H1 (cell line): ENCODE results near the gene VPS13D. TPM values are rescaled to one million over a fixed set of nuclear protein-coding genes. Genes with fewer than 3 reads are reported as not detected.

ENCODE experiments used
- CTCF ChIA-PET: fragments of 300-600 bp; sonication (Branson Sonifier 250); formaldehyde crosslinking; loops from one replicate; lab custom pipeline; 2021; ENCODE audit not compliant: partially characterized antibody; lab: Charles Lee
- POLR2A ChIA-PET: fragments of 300-600 bp; sonication (Branson Sonifier 250); formaldehyde crosslinking; loops from one replicate; lab custom pipeline; 2021; ENCODE audit warnings: inconsistent platforms; ENCODE audit not compliant: partially characterized antibody; lab: Charles Lee
- DNase-seq, 2 experiments: peaks; one replicate each; pipeline versions ENCODE4 v3.0.0 to v3.0.0-alpha.2; 2010 to 2022; ENCODE audit warnings: low spot score in 2 of 2, low read depth in 1 of 2, mixed read lengths in 1 of 2
- FAIRE-seq: peaks from 2 replicates; lab custom pipeline; 2011; peaks lifted over from hg19 to GRCh38; lab: Jason Lieb, UNC
- H2AFZ ChIP-seq: 2 replicates; pipeline ENCODE4 v1.8.1; 2012; ENCODE audit warnings: low read length, inconsistent platforms
- H2AK5ac ChIP-seq: 2 replicates; pipeline ENCODE4 v1.6.1; 2013; ENCODE audit warnings: low read depth, low read length
- H2BK120ac ChIP-seq: replicated peaks from 2 replicates; pipeline ENCODE3; 2013; ENCODE audit warnings: low read depth, low read length, inconsistent platforms
- H2BK12ac ChIP-seq: 2 replicates; pipeline ENCODE4 v1.6.1; 2013; ENCODE audit warnings: low read depth, low read length
- H2BK15ac ChIP-seq: 2 replicates; pipeline ENCODE4 v1.6.1; 2013; ENCODE audit warnings: low read length
- H2BK20ac ChIP-seq: 2 replicates; pipeline ENCODE4 v1.6.1; 2013; ENCODE audit warnings: low read length
- H2BK5ac ChIP-seq: 2 replicates; pipeline ENCODE4 v1.6.1; 2013; ENCODE audit warnings: low read depth, low read length
- H3K14ac ChIP-seq: 2 replicates; pipeline ENCODE4 v1.6.1; 2013; ENCODE audit warnings: inconsistent platforms; ENCODE audit not compliant: insufficient read length
- H3K18ac ChIP-seq: 2 replicates; pipeline ENCODE4 v1.6.1; 2013; ENCODE audit warnings: low read length; ENCODE audit errors: extremely low read depth
- H3K23ac ChIP-seq: 2 replicates; pipeline ENCODE4 v1.6.1; 2013; ENCODE audit warnings: inconsistent platforms; ENCODE audit not compliant: insufficient read length
- H3K23me2 ChIP-seq: 2 replicates; pipeline ENCODE4 v1.6.1; 2013; ENCODE audit warnings: low read depth, low read length
- H3K27ac ChIP-seq: 2 replicates; pipeline ENCODE4 v1.6.1; 2011; ENCODE audit warnings: low read depth, low read length, inconsistent platforms
- H3K27me3 ChIP-seq, 4 experiments: replicated peaks in 1 of 4; 1 replicate in 1 of 4; 2 replicates in 3 of 4; pipeline versions ENCODE4 v1.6.1 to v1.8.1; 2011 to 2013; ENCODE audit warnings: low read length in 3 of 4, mild to moderate bottlenecking in 3 of 4, inconsistent platforms in 2 of 4, mixed read lengths in 2 of 4, moderate library complexity in 1 of 4; ENCODE audit not compliant: control insufficient read depth in 3 of 4, insufficient read depth in 3 of 4; ENCODE audit errors: extremely low read depth in 1 of 4
- H3K36me3 ChIP-seq, 4 experiments: 2 replicates each; pipeline versions ENCODE4 v1.6.1 to v1.8.1; 2011 to 2013; ENCODE audit warnings: mild to moderate bottlenecking in 4 of 4, low read length in 3 of 4, moderate library complexity in 2 of 4, control low read depth in 1 of 4, inconsistent platforms in 1 of 4; ENCODE audit not compliant: insufficient read depth in 4 of 4, control insufficient read depth in 2 of 4
- H3K4ac ChIP-seq: replicated peaks from 2 replicates; pipeline ENCODE3; 2013; ENCODE audit warnings: low read length, low read depth, mixed read lengths, inconsistent platforms; ENCODE audit not compliant: insufficient read length
- H3K4me1 ChIP-seq, 4 experiments: replicated peaks in 1 of 4; 1 replicate in 1 of 4; 2 replicates in 3 of 4; pipeline versions ENCODE4 v1.6.1 to v1.8.1; 2011 to 2013; ENCODE audit warnings: low read length in 3 of 4, inconsistent platforms in 2 of 4, mixed read lengths in 1 of 4; ENCODE audit not compliant: insufficient read depth in 4 of 4, control insufficient read depth in 3 of 4
- H3K4me2 ChIP-seq, 2 experiments: 2 replicates each; pipeline versions ENCODE4 v1.6.1 to v1.8.1; 2011 to 2013; ENCODE audit warnings: low read depth in 2 of 2, low read length in 2 of 2, control low read depth in 1 of 2, inconsistent platforms in 1 of 2, mild to moderate bottlenecking in 1 of 2; ENCODE audit not compliant: insufficient read depth in 1 of 2
- H3K4me3 ChIP-seq, 4 experiments: fragments of 200-600, 300-600 bp in 1 of 4; sonication (generic), shearing (Covaris generic), sonication (Bioruptor Twin) in 1 of 4; 2 replicates each; pipeline versions ENCODE4 v1.5.1 to v1.8.1; 2011 to 2016; ENCODE audit warnings: low read length in 4 of 4, low read depth in 3 of 4, control low read depth in 2 of 4, inconsistent platforms in 2 of 4, mild to moderate bottlenecking in 2 of 4, mixed read lengths in 1 of 4, moderate library complexity in 1 of 4; ENCODE audit not compliant: insufficient read depth in 2 of 4; ENCODE audit errors: extremely low read depth in 1 of 4
- H3K56ac ChIP-seq: replicated peaks from 2 replicates; pipeline ENCODE3; 2013; ENCODE audit warnings: low read depth, mild to moderate bottlenecking, mixed read lengths, low read length, inconsistent platforms; ENCODE audit not compliant: insufficient read length
- H3K79me1 ChIP-seq: 2 replicates; pipeline ENCODE4 v1.6.1; 2013; ENCODE audit warnings: low read depth, low read length, control low read depth
- H3K79me2 ChIP-seq, 2 experiments: 2 replicates each; pipeline versions ENCODE4 v1.6.1 to v1.8.1; 2012 to 2013; ENCODE audit warnings: low read length in 2 of 2, mild to moderate bottlenecking in 2 of 2, inconsistent platforms in 1 of 2; ENCODE audit not compliant: insufficient read depth in 2 of 2, control insufficient read depth in 1 of 2
- H3K9ac ChIP-seq, 4 experiments: replicated peaks in 1 of 4; 1 replicate in 1 of 4; 2 replicates in 3 of 4; pipeline versions ENCODE4 v1.6.1 to v1.8.1; 2011 to 2013; ENCODE audit warnings: low read depth in 3 of 4, low read length in 3 of 4, control low read depth in 2 of 4, mild to moderate bottlenecking in 2 of 4, moderate library complexity in 2 of 4, inconsistent platforms in 1 of 4; ENCODE audit errors: extremely low read depth in 1 of 4
- H3K9me3 ChIP-seq, 2 experiments: 2 replicates each; pipeline versions ENCODE4 v1.6.1 to v1.8.1; 2012 to 2013; ENCODE audit warnings: mild to moderate bottlenecking in 2 of 2, moderate library complexity in 2 of 2, control low read depth in 1 of 2, inconsistent platforms in 1 of 2, low read depth in 1 of 2, low read length in 1 of 2, mixed read lengths in 1 of 2; ENCODE audit not compliant: insufficient read depth in 2 of 2
- H4K20me1 ChIP-seq, 2 experiments: replicated peaks in 1 of 2; 2 replicates each; pipeline versions ENCODE3 to v1.8.1; 2011 to 2013; ENCODE audit warnings: inconsistent platforms in 2 of 2, low read length in 2 of 2, mild to moderate bottlenecking in 1 of 2; ENCODE audit not compliant: insufficient read depth in 2 of 2, control insufficient read depth in 1 of 2
- H4K5ac ChIP-seq: 2 replicates; pipeline ENCODE4 v1.6.1; 2013; ENCODE audit warnings: low read length, low read depth, mixed read lengths, inconsistent platforms; ENCODE audit not compliant: insufficient read length
- H4K8ac ChIP-seq: 2 replicates; pipeline ENCODE4 v1.8.0; 2013; ENCODE audit warnings: mild to moderate bottlenecking, moderate library complexity, low read length, inconsistent platforms; ENCODE audit not compliant: insufficient read depth; ENCODE audit errors: extremely low read depth
- H4K91ac ChIP-seq: replicated peaks from 2 replicates; pipeline ENCODE3; 2013; ENCODE audit warnings: low read length, mixed read lengths, inconsistent platforms; ENCODE audit not compliant: insufficient read length
- CTBP2 ChIP-seq: IDR thresholded peaks from 2 replicates; pipeline ENCODE4 v1.7.0; 2011; ENCODE audit warnings: borderline replicate concordance, mild to moderate bottlenecking, moderate library complexity, mixed read lengths, low read length; ENCODE audit not compliant: insufficient read depth, insufficient read length
- EP300 ChIP-seq, 2 experiments: IDR thresholded peaks; 1 replicate in 1 of 2; 2 replicates in 1 of 2; pipeline ENCODE4 v1.6.1; 2011 to 2012; ENCODE audit warnings: low read depth in 2 of 2, low read length in 2 of 2, mild to moderate bottlenecking in 2 of 2, borderline replicate concordance in 1 of 2, inconsistent platforms in 1 of 2, moderate library complexity in 1 of 2
- EZH2 ChIP-seq: fragments of 200-600 bp; sonication (generic); IDR thresholded peaks from 2 replicates; pipeline ENCODE4 v1.7.1; 2012; ENCODE audit warnings: low read depth, mild to moderate bottlenecking, moderate library complexity, low read length, inconsistent platforms; ENCODE audit not compliant: severe bottlenecking
- FOSL1 ChIP-seq: IDR thresholded peaks from 2 replicates; pipeline ENCODE4 v1.6.1; 2011; ENCODE audit warnings: mild to moderate bottlenecking, low read depth, low read length, moderate library complexity; ENCODE audit not compliant: insufficient read depth
- JUN ChIP-seq: IDR thresholded peaks from 2 replicates; pipeline ENCODE4 v1.6.1; 2011; ENCODE audit warnings: low read depth, mild to moderate bottlenecking, improper control_type of control experiment, low read length
- KDM4A ChIP-seq: IDR thresholded peaks from one replicate; pipeline ENCODE4 v1.7.1; 2012; ENCODE audit warnings: low read depth, mild to moderate bottlenecking, moderate library complexity, low read length, inconsistent platforms; ENCODE audit not compliant: severe bottlenecking
- KDM5A ChIP-seq: fragments of 200-600 bp; IDR thresholded peaks from 2 replicates; pipeline ENCODE4 v1.7.1; 2012; ENCODE audit warnings: mild to moderate bottlenecking, low read length, inconsistent platforms, mixed read lengths
- MAFK ChIP-seq: IDR thresholded peaks from 2 replicates; pipeline ENCODE4 v1.6.1; 2012; ENCODE audit warnings: low read depth, mild to moderate bottlenecking, improper control_type of control experiment, low read length
- POLR2AphosphoS5 ChIP-seq: IDR thresholded peaks from 2 replicates; pipeline ENCODE4 v1.6.1; 2011; ENCODE audit warnings: low read depth, low read length
- SIRT6 ChIP-seq: IDR thresholded peaks from one replicate; pipeline ENCODE4 v1.7.1; 2012; ENCODE audit warnings: low read length, inconsistent platforms
- TEAD4 ChIP-seq: IDR thresholded peaks from 2 replicates; pipeline ENCODE4 v1.6.1; 2012; ENCODE audit warnings: low read depth, low read length, inconsistent platforms, mixed read lengths
- ZNF274 ChIP-seq: IDR thresholded peaks from 2 replicates; pipeline ENCODE4 v1.7.0; 2012; ENCODE audit warnings: low read length, borderline replicate concordance; ENCODE audit errors: extremely low read depth
- WGBS, 2 experiments: shearing (Covaris generic) in 1 of 2; methylation state at CpG; one replicate each; pipeline versions ENCODE4 v1.1.6 to v1.1.7; 2013 to 2015; ENCODE audit warnings: low lambda C conversion rate in 2 of 2, mixed read lengths in 2 of 2, inconsistent platforms in 1 of 2, low coverage in 1 of 2, missing lambda C conversion rate in 1 of 2; ENCODE audit not compliant: insufficient replicate concordance in 2 of 2, insufficient coverage in 1 of 2, insufficient read length in 1 of 2; ENCODE audit errors: extremely low coverage in 1 of 2, missing lambda C conversion rate in 1 of 2; 5-methylcytosine and 5-hydroxymethylcytosine counted together
- polyA plus RNA-seq, 7 experiments: library from polyadenylated mRNA; depleted of rRNA in 3 of 7; stranded (reverse) in 5 of 7; unstranded in 2 of 7; fragments of >200 nt in 5 of 7; fragments of 200-250 nt in 2 of 7; gene quantifications; 1 replicate in 5 of 7; 2 replicates in 1 of 7; 4 replicates in 1 of 7; pipeline versions ENCODE4 v1.2.1 to v1.2.3, GENCODE V29; 2011 to 2013; ENCODE audit warnings: missing spikeins in 2 of 7, mixed read lengths in 2 of 7
- total RNA-seq: library from RNA; stranded (reverse); fragmentation: NEBNext Ultra II Directional; extraction: Animal tissue kit (Norgen Biotek cat#: 25700); gene quantifications from 2 replicates; pipeline ENCODE4 v1.2.1, GENCODE V29; 2021

The VPS13D gene
- total and polyA plus RNA-seq, 2 of the 8 experiments (the other 6 are each of a cell fraction or from before 2014, with no cell fraction given) = 10.9 to 31.2 TPM

GRCh38 chr1:12503709-12504108, 273.9 kb downstream of the VPS13D start:
- CTCF ChIA-PET = interaction anchor here (0.6 to 1.9 kb wide), 3 partner anchors 13 to 97 kb away, joined by 3 to 7 read pairs (median 3); no protein-coding TSS in a partner anchor
- Histone ChIP-seq H3K79me2 (no peaks in the 10 kb centered on the region), H2AFZ (no peak overlapping the region), H4K91ac (no peak overlapping the region), H3K23ac (no peak overlapping the region), H3K79me1 (no peaks in the 10 kb centered on the region), H3K4ac (no peak overlapping the region), H3K56ac (no peak overlapping the region), H3K9me3 (no peaks in the 10 kb centered on the region), H3K23me2 (no peaks in the 10 kb centered on the region), H3K4me1 (peaks cover 0 to 4% (median 2%) of the 10 kb centered on the region in 4 experiments; a peak in 3 of 7 replicates), H3K14ac (no peak overlapping the region), H3K9ac (no peak overlapping the region), H2BK20ac (no peak overlapping the region), H3K4me2 (no peak overlapping the region), H2BK15ac (no peak overlapping the region), H3K27me3 (no peaks in the 10 kb centered on the region), H3K27ac (no peak overlapping the region), H2BK12ac (no peak overlapping the region), H4K20me1 (peaks cover 0 to 1% of the 10 kb centered on the region in 2 experiments), H4K5ac (no peak overlapping the region), H3K18ac (no peak overlapping the region), H3K36me3 (no peaks in the 10 kb centered on the region), H2BK120ac (no peak overlapping the region), H4K8ac (no peak overlapping the region), H2AK5ac (no peak overlapping the region), H3K4me3 (no peak overlapping the region), H2BK5ac (no peak overlapping the region)
- TF ChIP-seq MAFK (no peak), ZNF274 (no peak), SIRT6 (no peak), TEAD4 (no peak), KDM5A (no peak), CTBP2 (no peak), POLR2AphosphoS5 (no peak), FOSL1 (no peak), EP300 (IDR thresholded peaks at IDR 0.05; ENCODE audit: borderline replicate concordance in 1 of 2, low read depth in 2 of 2, low read length in 2 of 2) (no peak), KDM4A (no peak), EZH2 (no peak), JUN (no peak)
- POLR2A ChIA-PET = no interaction called here
- DNase-seq (no peak), FAIRE-seq (no peak)
- 85% methylated on average over 8 of the region's 8 CpGs; no CpG with 5 or more reads in 1 of the 2 experiments for WGBS, 2 experiments
